Ascending aorta (tissue), 2 donors: ENCODE measurements around the gene RBM27. TPM values are rescaled to one million over a fixed set of nuclear protein-coding genes. Genes with fewer than 3 reads are reported as not detected.

Source experiments
- DNase-seq, 2 donors: peaks; one replicate each; pipeline ENCODE4 v3.0.0-alpha.2; 2019; ENCODE audit warnings: low spot score in 2 of 2
- H3K27ac ChIP-seq, 2 donors: fragments of 200-600 bp; sonication (generic); one replicate each; pipeline ENCODE4 v1.5.1; 2016 to 2017; ENCODE audit warnings: mild to moderate bottlenecking in 1 of 2
- H3K27me3 ChIP-seq: fragments of 200-600 bp; sonication (generic); one replicate; pipeline ENCODE4 v1.5.1; 2017
- H3K36me3 ChIP-seq, 2 donors: fragments of 200-600 bp; sonication (generic); one replicate each; pipeline ENCODE4 v1.5.1; 2016
- H3K4me1 ChIP-seq, 2 donors: fragments of 200-600 bp; sonication (generic); one replicate each; pipeline ENCODE4 v1.5.1; 2016 to 2017; ENCODE audit warnings: mild to moderate bottlenecking in 1 of 2
- H3K4me3 ChIP-seq, 2 donors: fragments of 200-600 bp; sonication (generic); one replicate each; pipeline ENCODE4 v1.5.1; 2016 to 2017; ENCODE audit warnings: mild to moderate bottlenecking in 1 of 2
- H3K9me3 ChIP-seq, 2 donors: fragments of 200-600 bp; sonication (generic); one replicate each; pipeline ENCODE4 v1.5.1; 2016
- CTCF ChIP-seq, 3 experiments: fragments of 200-600 bp in 2 of 3; fragments of 450-650 bp in 1 of 3; sonication (generic) in 2 of 3; IDR thresholded peaks; one replicate each; pipeline ENCODE4 v1.5.1; 2016 to 2019; ENCODE audit warnings: antibody characterized with exemption in 3 of 3, mild to moderate bottlenecking in 1 of 3, moderate library complexity in 1 of 3
- intact Hi-C: fragments of 100-400 bp; cut with DNase I; formaldehyde crosslinking; loops from one replicate; pipeline ENCODE4 v1.15.1; 2023
- total RNA-seq: library from RNA; depleted of rRNA; stranded (reverse); fragments of >200 nt; gene quantifications from one replicate; pipeline ENCODE4 v1.1.0, GENCODE V29; 2016

Gene RBM27
- total RNA-seq, 1 donor from 2014 or later: 5.9 TPM

- H3K27ac ChIP-seq: peak overlapping the region; percentile 82 to 91
Measured at GRCh38 chr5:146243247-146243646, 39.8 kb downstream of the RBM27 start.

GRCh38 chr5:146248561-146248960, 45.2 kb downstream of the RBM27 start:
- intact Hi-C loops: no loop called here
- no peaks in the 10 kb centered on the region for H3K9me3 ChIP-seq

More at GRCh38 chr5:146243247-146243646, 39.8 kb downstream of the RBM27 start:
- peaks cover 2% of the 10 kb centered on the region in 2 donors for H3K36me3 ChIP-seq
- DNase-seq: no peak
- H3K27me3 ChIP-seq: no peaks in the 10 kb centered on the region
- H3K9me3 ChIP-seq: no peaks in the 10 kb centered on the region
- TF ChIP-seq CTCF (IDR thresholded peaks at IDR 0.05): no peak
- H3K4me1 ChIP-seq: peaks cover 0 to 39% of the 10 kb centered on the region in 2 donors
- intact Hi-C loops: loop anchor here (5.0 kb wide), 1 partner anchor 39 kb away; no protein-coding TSS in a partner anchor
- no peak overlapping the region for H3K4me3 ChIP-seq

GRCh38 chr5:146249801-146250200, 46.4 kb downstream of the RBM27 start:
- H3K4me1 ChIP-seq: no peaks in the 10 kb centered on the region
- no peak for DNase-seq
- H3K9me3 ChIP-seq: no peaks in the 10 kb centered on the region
- TF ChIP-seq CTCF (IDR thresholded peaks at IDR 0.05): no peak
- intact Hi-C loops: no loop called here
- H3K27me3 ChIP-seq: no peaks in the 10 kb centered on the region
- peaks cover 15 to 38% of the 10 kb centered on the region in 2 donors for H3K36me3 ChIP-seq
- H3K4me3 ChIP-seq: no peak overlapping the region
- H3K27ac ChIP-seq: no peak overlapping the region

More at GRCh38 chr5:146248561-146248960, 45.2 kb downstream of the RBM27 start:
- peaks cover 11 to 30% of the 10 kb centered on the region in 2 donors for H3K36me3 ChIP-seq
- no peaks in the 10 kb centered on the region for H3K27me3 ChIP-seq
- H3K4me1 ChIP-seq: no peaks in the 10 kb centered on the region
- DNase-seq: no peak
- no peak overlapping the region for H3K27ac ChIP-seq
- H3K4me3 ChIP-seq: no peak overlapping the region
- TF ChIP-seq CTCF (IDR thresholded peaks at IDR 0.05): no peak

Other genes starting within 250 kb of the RBM27 start
- not detected for gene PLAC8L1, start 98.0 kb upstream of the RBM27 start, total RNA-seq
- 134 TPM for gene LARS1, start 21.0 kb upstream of the RBM27 start, total RNA-seq
- gene POU4F3, start 135.2 kb downstream of the RBM27 start, total RNA-seq: not detected
- gene TCERG1, start 243.7 kb downstream of the RBM27 start, total RNA-seq: 39.8 TPM